Gastroesophageal sphincter (tissue), 3 donors: Measurements from ENCODE around the gene NKX2-2.

Experiments
- CTCF ChIP-seq, 4 experiments: fragments of 200-600 bp in 2 of 4; fragments of 450-650 bp in 2 of 4; sonication (generic) in 1 of 4; IDR thresholded peaks; one replicate each; pipeline ENCODE4 v1.5.1; 2017 to 2019; ENCODE audit warnings: antibody characterized with exemption in 4 of 4, mild to moderate bottlenecking in 2 of 4, moderate library complexity in 2 of 4
- EP300 ChIP-seq: sonication (generic); formaldehyde crosslinking; IDR thresholded peaks from one replicate; pipeline ENCODE4 v1.6.1; 2017; ENCODE audit warnings: antibody characterized with exemption, mild to moderate bottlenecking
- POLR2A ChIP-seq, 2 donors: fragments of 450-650 bp; IDR thresholded peaks; one replicate each; pipeline ENCODE4 v1.6.1; 2017; ENCODE audit warnings: antibody characterized with exemption in 2 of 2, mild to moderate bottlenecking in 2 of 2, moderate library complexity in 1 of 2

GRCh38 chr20:21519136-21519584, 5.3 kb upstream of the NKX2-2 start:
- no peak for TF ChIP-seq CTCF (IDR thresholded peaks at IDR 0.05)
- TF ChIP-seq EP300: no peak
- TF ChIP-seq POLR2A (IDR thresholded peaks at IDR 0.05): no peak
